Measurements from ENCODE around the gene HMCES.

The HMCES gene

DNA sequence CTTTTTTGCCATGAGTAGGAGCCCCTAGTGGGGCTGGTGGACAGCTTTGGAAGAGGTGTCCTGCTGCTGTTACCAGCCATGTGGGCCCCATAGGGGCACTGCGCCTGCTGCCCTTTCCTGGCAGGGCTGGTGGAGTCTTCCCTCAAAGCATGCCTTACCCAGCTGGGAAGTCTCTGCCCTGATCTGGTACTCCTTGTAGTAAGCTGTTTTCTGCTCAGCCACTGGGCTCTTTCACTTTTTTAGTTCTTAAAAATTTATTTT is 26.2 kb downstream of the HMCES start:
- Mint-ChIP-seq H3K4me3 (no peak overlapping the region), H3K27ac (no peak overlapping the region), H3K9me3 (no peaks in the 10 kb centered on the region), H3K4me1 (ENCODE audit: low read depth) (peaks cover 26% of the 10 kb centered on the region), H3K27me3 (ENCODE audit: low read depth) (no peaks in the 10 kb centered on the region), H3K36me3 (ENCODE audit: low read depth) (peaks cover 28% of the 10 kb centered on the region)

DNA sequence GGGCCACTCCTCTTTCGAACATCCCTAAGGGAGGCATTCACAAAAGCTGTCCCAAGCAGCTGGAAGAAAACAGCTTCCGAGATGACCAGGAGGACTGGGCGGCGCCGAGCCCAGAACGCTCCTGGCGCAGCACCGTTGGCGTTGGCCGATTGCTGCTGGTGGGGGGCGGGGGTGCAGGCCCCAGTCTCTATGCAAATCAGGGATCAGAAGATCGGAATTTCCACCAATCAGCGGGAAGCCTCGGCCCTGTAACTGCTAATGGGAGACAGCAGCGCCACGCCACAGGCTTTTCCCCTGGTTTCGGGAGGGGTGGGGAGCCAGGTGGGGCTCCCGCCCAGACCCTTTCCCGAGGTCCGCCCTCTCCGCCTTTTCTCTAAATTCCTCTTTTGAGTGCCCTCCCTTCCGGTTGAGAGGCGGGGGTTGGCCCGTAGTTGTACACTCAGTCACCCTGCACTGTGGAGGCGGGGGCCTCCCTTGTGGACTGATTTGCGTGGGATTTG is 27.0 kb downstream of the HMCES start:
- H3K36me3 Mint-ChIP-seq (ENCODE audit: low read depth): peaks cover 27% of the 10 kb centered on the region
- H3K27ac Mint-ChIP-seq: no peak overlapping the region
- H3K9me3 Mint-ChIP-seq: no peaks in the 10 kb centered on the region
- H3K27me3 Mint-ChIP-seq (ENCODE audit: low read depth): no peaks in the 10 kb centered on the region
- peaks cover 26% of the 10 kb centered on the region for H3K4me1 Mint-ChIP-seq (ENCODE audit: low read depth)
- peak overlapping the region; percentile 35 for H3K4me3 Mint-ChIP-seq

DNA sequence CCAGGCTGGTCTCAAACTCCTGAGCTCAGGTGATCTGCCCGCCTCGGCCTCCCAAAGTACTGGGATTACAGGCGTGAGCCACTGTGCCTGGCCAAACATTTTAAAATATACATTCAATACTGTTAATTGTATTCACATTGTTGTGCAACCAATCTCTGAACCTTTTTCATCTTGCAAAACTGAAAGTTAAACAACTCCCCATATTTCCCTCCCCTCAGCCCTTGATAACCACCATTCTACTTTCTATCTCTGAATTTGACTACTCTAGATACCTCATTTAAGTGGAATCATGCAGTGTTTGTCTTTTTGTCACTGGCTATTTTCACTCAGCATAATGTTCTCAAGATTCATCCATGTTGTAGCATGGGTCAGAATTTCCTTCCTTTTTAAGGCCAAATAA is 30.0 kb downstream of the HMCES start:
- H3K36me3 Mint-ChIP-seq (ENCODE audit: low read depth): peaks cover 17% of the 10 kb centered on the region
- no peak overlapping the region for H3K4me3 Mint-ChIP-seq
- H3K27ac Mint-ChIP-seq: no peak overlapping the region
- H3K9me3 Mint-ChIP-seq: no peaks in the 10 kb centered on the region
- peaks cover 38% of the 10 kb centered on the region for H3K4me1 Mint-ChIP-seq (ENCODE audit: low read depth)
- H3K27me3 Mint-ChIP-seq (ENCODE audit: low read depth): no peaks in the 10 kb centered on the region

DNA sequence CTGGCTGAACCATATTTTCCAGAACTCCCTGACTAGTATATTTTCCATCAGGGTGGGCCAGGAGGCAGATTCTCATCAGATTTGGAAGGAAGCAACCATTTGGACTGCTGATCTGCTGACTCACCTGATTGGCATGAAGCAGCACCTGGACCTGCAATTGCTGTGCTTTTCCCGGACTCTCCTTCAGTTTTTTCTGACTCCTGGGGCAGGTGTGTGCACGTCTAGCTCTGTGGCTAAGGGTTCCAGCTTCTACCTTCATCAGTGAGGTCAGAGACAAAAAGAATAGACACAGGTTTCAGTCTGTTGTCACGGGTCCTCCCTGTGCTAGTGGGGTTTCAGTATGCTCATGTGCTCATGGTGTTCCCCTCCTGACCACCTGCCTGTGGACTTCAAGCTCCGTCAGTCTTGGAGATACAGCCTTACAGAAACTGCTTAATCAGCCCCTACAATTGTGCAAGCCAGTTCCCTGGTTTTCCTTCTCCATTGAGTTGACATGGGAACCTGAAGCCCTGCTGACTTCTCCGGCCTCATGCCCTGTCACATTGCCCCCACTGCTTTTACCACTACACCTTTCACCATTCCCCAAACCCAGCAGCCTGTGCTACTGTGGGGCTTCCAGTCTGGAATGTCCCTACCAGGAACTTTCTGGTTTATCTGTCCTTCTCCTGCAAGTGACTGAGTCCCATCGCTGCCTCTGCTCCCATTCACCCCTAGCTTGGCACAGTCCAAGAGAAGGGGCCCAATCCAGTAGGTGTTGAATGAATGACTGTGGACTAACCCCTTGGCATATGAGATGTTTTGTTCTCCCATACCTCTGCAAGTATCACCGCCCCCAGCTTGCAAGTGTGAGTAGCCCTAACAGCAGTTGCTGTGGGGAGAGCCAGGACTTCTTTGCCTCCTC is 31.7 kb downstream of the HMCES start:
- H3K4me3 Mint-ChIP-seq: no peak overlapping the region
- peak overlapping the region; percentile 11 for H3K27ac Mint-ChIP-seq
- H3K36me3 Mint-ChIP-seq (ENCODE audit: low read depth): peaks cover 14% of the 10 kb centered on the region
- H3K27me3 Mint-ChIP-seq (ENCODE audit: low read depth): no peaks in the 10 kb centered on the region
- peaks cover 34% of the 10 kb centered on the region for H3K4me1 Mint-ChIP-seq (ENCODE audit: low read depth)
- no peaks in the 10 kb centered on the region for H3K9me3 Mint-ChIP-seq

DNA sequence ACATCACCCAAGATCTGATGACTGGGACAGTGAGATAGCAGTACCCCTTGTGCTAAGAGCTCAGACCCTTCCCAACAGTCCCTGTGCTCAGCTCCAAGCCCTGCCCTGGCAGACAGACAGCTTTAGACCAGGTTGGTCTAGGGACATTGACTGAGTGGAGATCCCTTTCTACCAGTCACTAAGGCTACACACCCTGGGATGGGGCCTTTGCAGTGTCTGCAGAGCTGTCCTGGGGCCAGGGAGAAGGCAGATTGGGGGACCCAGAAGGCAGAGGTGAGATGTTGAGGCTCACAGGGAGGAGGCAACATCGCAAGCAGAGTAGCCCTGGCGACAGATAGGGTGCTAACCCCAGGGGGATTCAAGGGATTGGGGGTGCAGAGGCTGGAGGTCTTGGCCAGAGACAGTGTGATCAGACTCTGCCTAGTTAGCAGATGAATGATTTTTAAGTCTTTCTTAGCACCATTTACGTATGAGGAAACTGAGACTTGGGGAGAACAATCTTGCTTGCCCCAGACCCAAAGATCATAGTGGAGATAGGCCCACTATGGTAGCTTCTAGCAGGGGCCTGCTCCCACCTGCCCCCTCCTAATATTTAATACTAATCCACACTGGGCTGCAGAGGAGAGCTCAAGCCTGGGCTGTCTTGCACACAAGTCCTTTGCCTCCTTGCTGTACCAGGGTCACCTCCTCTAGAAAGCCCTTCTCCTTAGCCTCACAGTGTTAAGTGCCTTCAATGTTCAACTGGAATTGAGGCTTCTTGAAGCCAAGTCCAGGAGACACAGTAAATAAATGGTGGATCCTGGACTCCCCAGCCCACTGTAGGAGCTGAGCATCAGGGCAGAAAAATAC is 32.6 kb downstream of the HMCES start:
- H3K4me3 Mint-ChIP-seq: no peak overlapping the region
- peak overlapping the region; percentile 8 for H3K27ac Mint-ChIP-seq
- H3K36me3 Mint-ChIP-seq (ENCODE audit: low read depth): peaks cover 9% of the 10 kb centered on the region
- no peaks in the 10 kb centered on the region for H3K9me3 Mint-ChIP-seq
- no peaks in the 10 kb centered on the region for H3K27me3 Mint-ChIP-seq (ENCODE audit: low read depth)
- H3K4me1 Mint-ChIP-seq (ENCODE audit: low read depth): peaks cover 27% of the 10 kb centered on the region

DNA sequence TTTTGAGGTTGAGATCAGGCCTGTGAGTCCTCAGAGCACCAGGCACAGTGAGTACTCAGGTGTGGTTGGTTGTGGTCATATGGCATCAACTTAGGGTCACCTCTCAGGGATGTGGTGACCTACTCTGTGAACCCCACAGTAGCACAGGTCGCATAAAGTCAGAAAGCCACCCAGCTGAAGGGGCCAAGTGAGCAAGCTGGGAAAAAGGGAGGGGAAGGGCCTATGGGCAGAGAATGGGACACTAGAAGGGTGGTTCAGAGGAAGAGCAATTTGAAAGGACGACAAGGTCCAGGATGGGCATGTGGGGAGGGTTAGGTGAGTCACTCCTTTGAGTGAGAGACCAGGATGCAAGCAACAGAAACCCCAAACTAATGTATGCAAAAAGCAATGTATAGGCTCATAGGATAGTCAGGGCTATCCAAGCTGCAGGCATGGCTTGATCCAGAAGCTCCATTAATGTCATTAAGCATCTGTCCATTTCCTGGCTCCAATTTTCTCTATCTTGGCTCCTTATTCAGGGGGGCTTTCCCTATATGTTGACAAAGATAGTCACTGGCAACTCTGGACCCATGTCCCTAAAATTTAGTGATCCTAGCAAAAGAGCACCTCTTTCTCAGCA is 33.5 kb downstream of the HMCES start:
- Mint-ChIP-seq H3K4me1 (ENCODE audit: low read depth) (peaks cover 28% of the 10 kb centered on the region), H3K36me3 (ENCODE audit: low read depth) (peaks cover 8% of the 10 kb centered on the region), H3K4me3 (no peak overlapping the region), H3K27ac (peak overlapping the region; percentile 78), H3K27me3 (ENCODE audit: low read depth) (no peaks in the 10 kb centered on the region), H3K9me3 (no peaks in the 10 kb centered on the region)

DNA sequence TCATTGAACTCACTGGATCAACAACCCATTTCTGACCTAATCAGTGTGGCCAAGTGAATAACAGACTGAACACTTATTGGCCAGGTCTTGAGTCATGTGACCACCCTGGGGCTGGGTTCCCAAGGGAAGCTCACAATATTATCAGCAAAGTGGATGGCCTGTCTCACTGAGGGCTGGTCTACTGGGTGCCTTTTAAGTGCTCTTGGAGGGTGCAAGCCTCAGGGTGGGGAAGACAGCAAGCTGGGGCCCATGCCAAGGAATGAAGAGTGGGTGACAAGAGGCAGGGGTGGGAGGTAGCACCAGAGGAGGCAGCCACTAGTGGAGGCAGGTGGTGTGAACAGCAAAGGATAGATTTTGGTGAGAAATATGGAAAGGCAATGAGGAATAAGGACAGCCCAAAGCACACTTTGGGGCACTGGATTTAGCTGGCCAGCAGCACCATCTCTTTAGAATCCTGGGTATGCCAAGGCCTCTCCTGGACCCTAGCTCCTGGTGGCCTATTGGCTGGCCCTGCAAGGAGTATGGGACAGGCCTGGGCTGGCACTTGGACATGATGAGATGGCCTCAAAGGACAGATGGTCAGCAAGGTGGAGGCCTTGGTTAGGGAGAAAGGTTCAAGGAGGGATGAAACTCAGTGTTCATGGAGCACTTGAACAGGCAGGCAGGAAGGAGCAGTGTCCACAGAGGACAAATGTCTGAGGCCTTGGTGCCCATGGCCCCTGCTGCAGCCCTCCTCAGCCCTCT is 34.2 kb downstream of the HMCES start:
- Mint-ChIP-seq H3K4me3 (peak overlapping the region; percentile 63), H3K4me1 (ENCODE audit: low read depth) (peaks cover 28% of the 10 kb centered on the region), H3K27ac (peak overlapping the region; percentile 78), H3K27me3 (ENCODE audit: low read depth) (no peaks in the 10 kb centered on the region), H3K9me3 (no peaks in the 10 kb centered on the region), H3K36me3 (ENCODE audit: low read depth) (peaks cover 8% of the 10 kb centered on the region)

DNA sequence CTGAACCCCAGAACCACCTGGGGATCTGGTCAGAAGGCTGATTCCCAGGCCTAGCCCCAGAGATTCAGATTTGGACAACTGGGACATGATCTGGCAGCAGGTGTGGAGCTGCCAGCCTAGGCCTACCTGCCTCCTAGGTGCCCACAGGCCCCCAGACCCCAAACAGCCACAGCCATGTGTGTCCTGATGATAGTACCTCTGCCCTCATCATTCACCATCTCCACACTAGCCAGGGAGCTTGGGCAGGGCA is 34.7 kb downstream of the HMCES start:
- Mint-ChIP-seq H3K36me3 (ENCODE audit: low read depth) (peaks cover 8% of the 10 kb centered on the region), H3K4me1 (ENCODE audit: low read depth) (peaks cover 28% of the 10 kb centered on the region), H3K4me3 (peak overlapping the region; percentile 97), H3K27ac (peak overlapping the region; percentile 89), H3K9me3 (no peaks in the 10 kb centered on the region), H3K27me3 (ENCODE audit: low read depth) (no peaks in the 10 kb centered on the region)

DNA sequence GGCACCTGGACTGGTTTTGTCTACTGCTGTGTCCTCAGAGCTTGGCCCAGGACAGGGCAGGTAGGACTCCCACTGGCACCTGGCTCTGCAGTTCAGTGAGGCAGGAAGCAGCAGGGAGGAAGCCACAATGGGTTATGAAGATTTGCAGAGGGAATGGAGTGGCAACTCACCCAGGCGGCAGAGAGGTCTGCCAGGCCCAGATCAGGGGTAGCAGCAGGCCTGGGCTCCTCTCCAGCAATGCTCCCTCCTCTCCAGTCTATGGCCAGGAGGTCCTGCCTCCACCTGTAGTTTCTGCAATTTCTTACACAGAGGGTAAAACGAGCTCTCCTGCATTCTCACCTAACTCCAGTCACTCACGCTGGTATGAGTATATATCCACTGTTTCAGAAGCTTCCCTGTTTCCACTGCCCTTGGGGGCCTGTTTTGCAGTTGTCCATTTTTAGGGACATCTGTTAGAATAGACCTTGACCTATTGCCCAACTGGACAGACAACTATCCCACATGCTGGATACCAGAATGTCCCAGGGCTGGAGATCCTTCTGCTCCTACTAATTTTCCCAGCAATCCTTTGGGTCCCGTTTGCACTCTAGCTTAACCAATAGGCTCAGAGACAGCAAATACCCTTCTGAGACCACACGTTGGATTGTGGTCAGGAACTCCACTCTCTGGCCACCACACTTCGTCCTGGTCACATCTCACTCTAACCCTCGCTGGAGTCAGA is 35.2 kb downstream of the HMCES start:
- Mint-ChIP-seq H3K9me3 (no peaks in the 10 kb centered on the region), H3K36me3 (ENCODE audit: low read depth) (peaks cover 8% of the 10 kb centered on the region), H3K27ac (peak overlapping the region; percentile 89), H3K4me1 (ENCODE audit: low read depth) (peaks cover 25% of the 10 kb centered on the region), H3K27me3 (ENCODE audit: low read depth) (no peaks in the 10 kb centered on the region), H3K4me3 (peak overlapping the region; percentile 97)

DNA sequence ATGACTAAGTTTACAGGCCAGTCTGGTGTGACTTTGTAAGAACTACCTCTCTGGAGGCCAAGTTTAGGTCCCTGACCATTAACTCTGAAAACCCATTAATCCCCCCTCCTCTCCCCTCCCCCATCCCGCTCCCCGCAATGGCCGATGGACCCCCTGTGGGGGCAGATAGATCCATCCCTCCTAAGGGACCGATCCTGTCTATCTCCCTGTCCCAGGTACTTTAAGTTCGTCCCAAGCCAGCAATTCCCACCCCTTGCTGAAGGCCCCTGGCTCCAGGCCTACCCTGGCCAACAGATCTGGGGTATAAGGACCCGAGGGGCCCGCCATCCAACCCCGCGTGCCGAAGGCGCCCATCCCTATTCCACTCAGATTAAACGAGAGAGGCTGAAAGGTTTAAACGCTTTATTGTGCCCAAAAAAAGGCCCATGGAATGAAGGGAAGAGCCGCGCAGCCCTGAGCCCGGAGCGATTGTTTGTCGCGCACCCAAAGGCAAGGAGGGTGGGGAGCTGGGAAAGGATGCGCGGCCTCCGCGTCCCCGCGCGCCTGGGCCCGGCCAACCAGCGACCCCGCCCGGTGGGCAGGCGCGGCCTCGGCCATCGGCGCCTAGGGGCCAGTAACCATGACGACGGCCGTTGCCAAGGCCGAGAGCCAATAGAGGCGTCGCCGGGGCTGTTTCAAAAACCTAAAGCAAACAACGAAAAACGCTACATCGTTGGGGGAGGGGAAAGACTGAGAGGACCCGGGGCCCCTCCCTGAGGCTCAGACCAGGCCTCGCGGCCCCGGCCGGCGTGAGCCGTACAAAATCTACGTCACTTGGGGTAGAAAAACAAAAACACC is 35.9 kb downstream of the HMCES start:
- Mint-ChIP-seq H3K4me3 (peak overlapping the region; percentile 97), H3K27me3 (ENCODE audit: low read depth) (no peaks in the 10 kb centered on the region), H3K36me3 (ENCODE audit: low read depth) (peaks cover 8% of the 10 kb centered on the region), H3K4me1 (ENCODE audit: low read depth) (peaks cover 23% of the 10 kb centered on the region), H3K9me3 (no peaks in the 10 kb centered on the region), H3K27ac (peak overlapping the region; percentile 89)

DNA sequence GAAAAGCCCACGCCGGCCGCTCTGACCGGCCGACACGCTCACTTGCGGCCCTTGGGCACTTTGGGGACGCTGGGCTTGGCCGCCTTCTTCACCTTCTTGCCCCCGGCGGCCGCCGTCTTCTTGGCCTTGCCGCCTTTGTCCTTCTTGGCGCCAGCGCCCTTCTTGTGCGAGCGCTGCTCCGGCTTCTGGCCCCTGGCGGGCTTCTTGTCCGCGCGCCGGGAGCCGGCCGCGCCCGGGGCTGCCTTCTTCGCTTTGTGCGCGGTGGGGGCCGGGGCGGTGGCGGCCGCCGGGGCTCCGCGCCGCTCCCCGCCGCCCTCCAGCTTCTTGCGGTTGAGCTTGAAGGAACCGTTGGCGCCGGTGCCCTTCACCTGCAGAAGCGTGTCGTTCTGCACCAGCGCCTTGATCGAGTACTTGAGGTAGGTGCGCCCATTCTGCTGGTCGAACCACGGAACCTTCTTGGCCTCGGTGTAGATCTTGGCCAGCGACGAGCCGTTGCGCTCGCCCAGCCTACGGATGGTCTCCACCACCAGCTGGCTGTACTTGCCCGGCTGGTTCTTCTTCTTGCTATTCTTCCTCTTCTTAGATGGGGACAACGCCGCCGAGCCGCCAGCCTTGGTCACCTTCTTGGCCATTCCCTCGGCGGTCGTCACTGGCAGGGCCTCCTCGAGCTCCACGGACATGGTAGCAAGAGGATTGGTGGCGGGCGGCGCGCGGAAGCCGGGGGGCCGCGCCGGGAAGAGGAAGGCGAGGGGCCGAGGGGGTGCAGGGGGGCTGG is 36.7 kb downstream of the HMCES start:
- Mint-ChIP-seq H3K4me3 (peak overlapping the region; percentile 97), H3K27me3 (ENCODE audit: low read depth) (no peaks in the 10 kb centered on the region), H3K4me1 (ENCODE audit: low read depth) (peaks cover 23% of the 10 kb centered on the region), H3K27ac (peak overlapping the region; percentile 94), H3K36me3 (ENCODE audit: low read depth) (peaks cover 8% of the 10 kb centered on the region), H3K9me3 (no peaks in the 10 kb centered on the region)

DNA sequence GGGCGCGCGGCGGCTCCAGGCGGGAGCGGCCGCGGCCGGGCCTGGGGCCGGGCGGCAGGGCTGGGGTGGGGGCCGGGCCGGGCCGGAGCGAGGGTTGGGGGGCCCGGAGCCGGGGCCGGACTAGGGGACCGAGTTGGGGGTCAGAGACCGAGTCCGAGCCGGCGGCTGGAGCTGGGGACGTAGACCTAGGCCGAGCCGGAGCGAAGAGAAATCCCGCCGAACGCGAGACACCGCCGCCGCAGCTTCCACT is 37.3 kb downstream of the HMCES start:
- H3K27me3 Mint-ChIP-seq (ENCODE audit: low read depth): no peaks in the 10 kb centered on the region
- H3K4me1 Mint-ChIP-seq (ENCODE audit: low read depth): peaks cover 23% of the 10 kb centered on the region
- no peaks in the 10 kb centered on the region for H3K9me3 Mint-ChIP-seq
- peaks cover 8% of the 10 kb centered on the region for H3K36me3 Mint-ChIP-seq (ENCODE audit: low read depth)
- peak overlapping the region; percentile 75 for H3K4me3 Mint-ChIP-seq
- H3K27ac Mint-ChIP-seq: peak overlapping the region; percentile 77
